SK-N-MC (cell line): Measurements from ENCODE around the gene OR2T2.
"Not testable (repeated sequence)": the region's sequence is repeated elsewhere in the genome, so short reads cannot be mapped to it uniquely, and the experiment has no call there.

Experiments
- DNase-seq: peaks from one replicate; pipeline ENCODE4 v3.0.0-alpha.2; 2011; ENCODE audit warnings: low read depth, low spot score
- H3K27ac ChIP-seq: fragments of 200-600 bp; sonication (generic); 2 replicates; pipeline ENCODE4 v1.5.1; 2016; ENCODE audit warnings: mixed run types
- H3K36me3 ChIP-seq: fragments of 200-600 bp; sonication (generic); 2 replicates; pipeline ENCODE4 v1.6.1; 2017; ENCODE audit warnings: antibody characterized with exemption, low read length, mixed read lengths; ENCODE audit not compliant: insufficient read depth
- H3K4me3 ChIP-seq: fragments of 200-600 bp; sonication (generic); 2 replicates; pipeline ENCODE4 v1.5.1; 2016
- H3K9ac ChIP-seq: fragments of 200-600 bp; sonication (generic); 2 replicates; pipeline ENCODE4 v1.8.0; 2017; ENCODE audit warnings: mixed run types, mixed read lengths; ENCODE audit not compliant: insufficient read length
- H3K9me3 ChIP-seq: fragments of 200-600 bp; sonication (generic); 2 replicates; pipeline ENCODE4 v1.6.1; 2017; ENCODE audit warnings: low read depth, mild to moderate bottlenecking, antibody characterized with exemption, low read length, moderate library complexity, mixed read lengths
- EZH2 ChIP-seq: fragments of 200-600 bp; sonication (generic); IDR thresholded peaks from one replicate; pipeline ENCODE4 v1.6.1; 2017; ENCODE audit warnings: antibody characterized with exemption
- FOXP2 ChIP-seq: optimal IDR thresholded peaks from 2 replicates; pipeline ENCODE3; 2011; ENCODE audit warnings: mild to moderate bottlenecking, moderate library complexity; ENCODE audit not compliant: insufficient read depth; ENCODE audit errors: extremely low read length, control extremely low read depth
- POLR2AphosphoS5 ChIP-seq: IDR thresholded peaks from 2 replicates; pipeline ENCODE4 v1.6.1; 2012; ENCODE audit warnings: mild to moderate bottlenecking, low read depth, low read length, borderline replicate concordance

OR2T2 gene

DNA sequence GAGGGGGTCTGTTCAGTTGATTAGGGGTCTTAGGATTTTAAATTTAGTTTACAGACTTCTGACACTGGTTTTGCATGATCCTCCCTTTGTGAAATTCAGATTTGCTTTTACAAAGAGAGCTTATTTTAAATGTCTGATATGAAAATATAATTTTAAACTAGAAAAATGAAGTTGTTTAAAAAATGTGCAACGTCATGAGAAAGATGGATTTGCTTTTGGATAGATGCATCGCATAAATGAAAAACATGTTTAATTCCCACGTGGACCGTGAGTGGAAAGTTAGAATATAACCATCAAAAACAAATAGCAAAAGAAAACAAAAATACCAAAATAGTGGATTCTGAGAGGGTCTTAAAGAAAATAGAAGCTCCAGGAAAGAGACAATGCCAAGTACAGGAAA, 25.7 kb downstream of the OR2T2 start:
- Histone ChIP-seq H3K36me3 (no peaks in the 10 kb centered on the region), H3K27ac (no peak overlapping the region), H3K9ac (no peak overlapping the region), H3K4me3 (no peak overlapping the region), H3K9me3 (no peaks in the 10 kb centered on the region)
- no peak for TF ChIP-seq FOXP2
- no peak for TF ChIP-seq EZH2
- no peak for TF ChIP-seq POLR2AphosphoS5
- no peak for DNase-seq

GRCh38 chr1:248472111-248472510, 26.7 kb downstream of the OR2T2 start:
- H3K9me3 ChIP-seq, H3K4me3 ChIP-seq: not testable (repeated sequence)

GRCh38 chr1:248473051-248473450, 27.6 kb downstream of the OR2T2 start, which contains the start of gene OR2T3:
Gene OR2T3, plus strand, starts transcription at chr1:248473351. Its CDS starts 0 bp downstream, at chr1:248473351.
- not testable (repeated sequence) for H3K9me3 ChIP-seq, H3K27ac ChIP-seq, DNase-seq, H3K9ac ChIP-seq, H3K36me3 ChIP-seq, H3K4me3 ChIP-seq

More at GRCh38 chr1:248472111-248472510, 26.7 kb downstream of the OR2T2 start:
- H3K27ac ChIP-seq, H3K36me3 ChIP-seq, H3K9ac ChIP-seq, DNase-seq: not testable (repeated sequence)

DNA sequence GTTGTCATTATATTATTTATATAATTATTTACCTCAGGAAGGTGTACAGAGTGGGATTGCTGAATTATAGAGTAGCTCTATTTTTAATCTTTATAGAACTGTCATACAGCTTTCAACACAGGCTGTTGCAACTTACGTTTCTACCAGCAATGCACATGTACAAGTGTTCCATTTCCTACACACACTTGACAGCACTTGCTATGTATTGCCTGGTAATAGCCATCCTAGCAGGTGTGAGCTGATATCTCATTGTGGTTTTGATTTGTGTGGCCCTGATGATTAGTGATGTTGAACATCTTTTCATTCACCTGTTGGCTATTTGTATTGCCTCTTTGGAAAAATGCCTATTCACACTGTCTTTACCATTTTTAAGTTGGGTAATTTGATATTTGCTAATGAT, 30.2 kb downstream of the OR2T2 start:
- not testable (repeated sequence) for H3K27ac ChIP-seq, DNase-seq, H3K36me3 ChIP-seq, H3K9me3 ChIP-seq, H3K9ac ChIP-seq, H3K4me3 ChIP-seq

DNA sequence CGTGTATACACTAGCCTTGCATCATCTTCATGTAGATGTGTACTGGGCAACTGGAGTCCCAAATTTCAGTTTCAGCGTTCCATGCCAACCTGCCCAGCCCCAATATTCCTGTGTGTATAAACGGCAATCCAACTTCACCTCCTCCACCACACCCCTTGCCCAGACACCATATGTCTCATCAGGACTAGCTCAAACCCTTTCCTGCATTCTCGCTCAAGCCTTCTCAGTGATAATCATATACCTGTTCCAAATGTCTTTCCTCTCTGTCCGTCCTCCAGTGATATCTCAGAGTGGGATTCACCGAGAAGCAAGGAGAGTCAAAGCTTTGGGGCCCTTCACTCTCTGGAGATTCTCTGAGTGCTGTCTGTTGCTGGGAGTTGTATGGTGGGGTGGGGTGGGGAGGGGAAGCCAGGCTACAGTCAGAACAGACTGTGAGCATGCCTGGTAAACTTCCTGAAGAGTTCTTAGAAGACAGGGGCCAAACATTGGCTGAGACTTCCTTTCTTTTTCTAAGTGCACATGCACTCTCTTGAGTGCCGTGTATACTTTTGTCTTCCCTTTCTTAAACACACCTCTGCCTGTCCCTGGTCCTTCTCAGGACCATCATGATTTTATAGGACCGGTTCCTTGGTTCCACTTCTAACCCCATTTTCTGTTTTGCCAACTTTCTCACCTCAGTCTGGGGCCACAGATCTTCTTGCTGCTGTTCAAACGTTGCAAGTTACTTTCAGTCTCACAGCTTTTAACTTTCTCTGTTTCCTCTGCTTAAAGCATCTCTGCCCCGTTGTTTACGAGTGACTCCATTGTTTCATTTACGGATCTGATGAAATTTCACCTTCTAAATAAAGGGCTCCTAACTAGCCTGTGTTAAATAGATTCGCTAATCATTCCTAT, 36.5 kb downstream of the OR2T2 start:
- not testable (repeated sequence) for H3K9me3 ChIP-seq, DNase-seq, H3K27ac ChIP-seq, H3K9ac ChIP-seq, H3K4me3 ChIP-seq, H3K36me3 ChIP-seq

DNA sequence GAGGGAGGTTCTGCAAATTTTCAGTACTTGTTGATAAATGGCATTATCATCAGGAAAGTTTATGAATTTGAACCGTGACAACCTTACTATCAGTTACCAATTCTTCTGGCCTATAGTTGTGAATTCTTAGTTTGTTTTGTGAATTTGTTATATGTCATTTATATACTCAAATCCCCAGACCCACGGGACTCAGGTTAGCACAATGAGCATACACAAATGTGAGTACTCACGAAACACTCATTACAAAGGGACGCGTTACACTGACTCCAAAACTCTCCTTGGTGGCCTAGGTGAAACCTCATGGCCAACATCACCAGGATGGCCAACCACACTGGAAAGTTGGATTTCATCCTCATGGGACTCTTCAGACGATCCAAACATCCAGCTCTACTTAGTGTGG, 42.9 kb downstream of the OR2T2 start, which contains the start of gene OR2T5:
OR2T5 (plus strand) TSS at position 301 of the 400 bp plus-strand sequence; CDS start at position 301, 0 bp downstream.
- H3K36me3 ChIP-seq, H3K9ac ChIP-seq, DNase-seq, H3K9me3 ChIP-seq, H3K27ac ChIP-seq, H3K4me3 ChIP-seq: not testable (repeated sequence)

DNA sequence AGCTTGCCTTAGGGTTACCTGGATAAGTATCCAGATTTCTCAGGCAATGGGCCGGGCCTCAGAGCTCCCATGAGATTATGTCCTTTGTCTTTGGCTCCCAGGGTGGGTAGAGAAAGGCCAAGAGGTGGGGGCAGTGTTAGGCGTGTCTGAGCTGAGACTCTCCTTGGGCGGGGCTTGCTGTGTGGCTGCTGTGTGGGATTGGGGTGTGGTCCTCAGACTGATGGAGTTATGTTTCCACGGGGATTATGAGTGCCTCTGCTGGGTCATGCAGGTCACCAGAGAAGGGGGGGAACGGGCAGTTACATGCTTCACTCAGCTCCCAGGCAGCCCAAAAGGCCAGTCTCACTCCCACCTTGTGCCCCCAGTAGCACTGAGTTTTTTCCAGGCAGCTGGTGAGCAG, 51.2 kb downstream of the OR2T2 start:
- H3K36me3 ChIP-seq, H3K9ac ChIP-seq, H3K4me3 ChIP-seq, H3K9me3 ChIP-seq, DNase-seq, H3K27ac ChIP-seq: not testable (repeated sequence)

DNA sequence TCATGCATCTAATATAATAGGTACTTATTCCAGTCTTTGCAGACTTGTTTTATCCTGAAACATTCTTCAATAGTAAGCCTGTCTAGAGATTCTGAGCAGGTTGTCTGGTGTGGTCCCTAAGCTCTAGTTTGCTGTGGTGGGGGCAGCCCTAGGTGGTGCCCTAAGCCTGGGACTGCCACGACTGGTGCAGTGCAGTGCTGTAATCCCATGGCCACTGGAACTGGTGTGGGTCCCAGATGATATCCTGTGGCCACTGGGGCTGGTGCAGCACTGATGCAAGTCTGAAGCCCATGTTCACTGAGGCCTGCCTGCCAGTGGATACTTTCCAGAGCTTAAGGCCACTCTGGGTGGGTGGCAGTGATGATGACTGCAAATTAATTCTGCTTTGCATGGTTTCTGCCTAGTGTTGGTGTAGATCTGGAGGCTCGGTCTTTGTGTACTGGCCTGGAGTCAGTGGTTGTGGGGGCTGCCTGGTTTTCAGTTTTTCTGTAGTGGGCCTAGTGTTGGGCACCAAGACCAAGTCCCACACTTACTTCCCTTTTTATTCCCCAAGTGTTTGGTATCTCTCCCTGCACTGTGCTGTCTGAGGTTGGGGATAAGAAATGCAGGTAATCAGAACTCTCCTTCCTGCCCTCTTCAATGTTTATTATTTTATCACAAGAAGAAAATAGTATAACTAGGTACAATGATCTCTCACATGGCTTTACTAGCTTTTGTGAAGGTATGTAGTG, 55.0 kb downstream of the OR2T2 start:
- not testable (repeated sequence) for H3K4me3 ChIP-seq, H3K9me3 ChIP-seq, H3K27ac ChIP-seq, H3K36me3 ChIP-seq, H3K9ac ChIP-seq, DNase-seq
